Activated effector memory CD4-positive, alpha-beta T cell treated with anti-CD3 and anti-CD28 coated beads, Interleukin-2, amount 50 U/mL, for 16 hours (primary cell): ENCODE measurements around the gene IL23R.
A peak's percentile ranks its signal among the peaks of the same experiment; 100 is the strongest.
"Not testable (repeated sequence)": the region's sequence is repeated elsewhere in the genome, so short reads cannot be mapped to it uniquely, and the experiment has no call there.

Experiments used
- DNase-seq: peaks from one replicate; pipeline ENCODE4 v3.0.0-alpha.2; 2020

IL23R gene

GRCh38 chr1:67194209-67194863 lies 28.1 kb downstream of the IL23R start:
- DNase-seq, result no peak

GRCh38 chr1:67200755-67201154 lies 34.5 kb downstream of the IL23R start:
- DNase-seq, result no peak

- no peak for DNase-seq
Measured at GRCh38 chr1:67201891-67202290, 35.6 kb downstream of the IL23R start.

GRCh38 chr1:67204298-67204980 lies 38.2 kb downstream of the IL23R start:
- no peak for DNase-seq

GRCh38 chr1:67207398-67207797 lies 41.1 kb downstream of the IL23R start:
- not testable (repeated sequence) for DNase-seq

- no peak for DNase-seq
Measured at GRCh38 chr1:67208217-67208616, 42.0 kb downstream of the IL23R start.

- no peak for DNase-seq
Measured at GRCh38 chr1:67209521-67209920, 43.3 kb downstream of the IL23R start.

GRCh38 chr1:67211589-67212563 lies 45.6 kb downstream of the IL23R start:
- peak; percentile 72 for DNase-seq

GRCh38 chr1:67213164-67213563 lies 46.9 kb downstream of the IL23R start:
- no peak for DNase-seq

GRCh38 chr1:67213948-67214347 lies 47.7 kb downstream of the IL23R start:
- DNase-seq, result no peak

GRCh38 chr1:67214420-67215174 lies 48.3 kb downstream of the IL23R start:
- peak; percentile 72 for DNase-seq

GRCh38 chr1:67216401-67216800 lies 50.1 kb downstream of the IL23R start:
- DNase-seq, result no peak

GRCh38 chr1:67217417-67217816 lies 51.2 kb downstream of the IL23R start:
- no peak for DNase-seq

GRCh38 chr1:67217938-67218337 lies 51.7 kb downstream of the IL23R start:
- no peak for DNase-seq

- no peak for DNase-seq
Measured at GRCh38 chr1:67224856-67225255, 58.6 kb downstream of the IL23R start.

GRCh38 chr1:67226688-67227087 lies 60.4 kb downstream of the IL23R start:
- no peak for DNase-seq

- no peak for DNase-seq
Measured at GRCh38 chr1:67227196-67227595, 60.9 kb downstream of the IL23R start.

GRCh38 chr1:67228791-67229190 lies 62.5 kb downstream of the IL23R start:
- no peak for DNase-seq

- no peak for DNase-seq
Measured at GRCh38 chr1:67230539-67230938, 64.3 kb downstream of the IL23R start.

- no peak for DNase-seq
Measured at GRCh38 chr1:67236277-67236676, 70.0 kb downstream of the IL23R start.

GRCh38 chr1:67239738-67240137 lies 73.5 kb downstream of the IL23R start:
- DNase-seq, result no peak

GRCh38 chr1:67241200-67241746 lies 75.0 kb downstream of the IL23R start:
- no peak for DNase-seq
